ENCODE measurements around the gene U2AF2. TPM values are rescaled to one million over a fixed set of nuclear protein-coding genes. Genes with fewer than 3 reads are reported as not detected.

U2AF2 gene
- total RNA-seq, 1 experiment from 2014 or later = 289 TPM

GRCh38 chr19:55689411-55690108 lies 34.7 kb downstream of the U2AF2 start:
- Mint-ChIP-seq H3K36me3 (ENCODE audit: insufficient read depth, unreplicated experiment) (peaks cover 94% of the 10 kb centered on the region), H3K4me1 (ENCODE audit: low read depth, unreplicated experiment) (peaks cover 39% of the 10 kb centered on the region), H3K4me3 (ENCODE audit: unreplicated experiment) (peak overlapping the region; percentile 57), H3K27ac (ENCODE audit: unreplicated experiment) (peak overlapping the region; percentile 94), H3K27me3 (ENCODE audit: insufficient read depth, unreplicated experiment) (no peaks in the 10 kb centered on the region), H3K9me3 (ENCODE audit: unreplicated experiment) (no peaks in the 10 kb centered on the region)
- ChIA-PET POLR2A (interaction anchor here (1.5 kb wide), 1 partner anchor 35 kb away, joined by 3 read pairs; the partner anchor contains the start of gene U2AF2), CTCF (interaction anchor here (0.5 to 0.6 kb wide), 2 partner anchors 35 to 610 kb away, joined by 3 to 4 read pairs; no protein-coding TSS in a partner anchor)
- no peak for DNase-seq
- intact Hi-C loops (cut with micrococcal nuclease; ENCODE audit: unreplicated experiment) = no loop called here
- peaks cover 16% of the 10 kb centered on the region for H3K36me3 ChIP-seq (ENCODE audit: control insufficient read depth, insufficient read depth, low read length)
- H3K9me3 ChIP-seq = no peaks in the 10 kb centered on the region
- no TSS peak for BruUV-seq (replicated peaks)
- H3K4me3 ChIP-seq (ENCODE audit: low read depth, low read length) = no peak overlapping the region; the same call in 1 of the 2 replicates
- H3K4me1 ChIP-seq = peaks cover 33% of the 10 kb centered on the region
- TF ChIP-seq CTCF (IDR thresholded peaks at IDR 0.05; ENCODE audit: insufficient read depth in 1 of 2, low read depth in 1 of 2, low read length in 1 of 2, severe bottlenecking in 1 of 2, unreplicated experiment in 1 of 2) = no peak
- H3K27me3 ChIP-seq (replicated peaks; ENCODE audit: control insufficient read depth, insufficient read depth, low read length) = no peaks in the 10 kb centered on the region

DNA sequence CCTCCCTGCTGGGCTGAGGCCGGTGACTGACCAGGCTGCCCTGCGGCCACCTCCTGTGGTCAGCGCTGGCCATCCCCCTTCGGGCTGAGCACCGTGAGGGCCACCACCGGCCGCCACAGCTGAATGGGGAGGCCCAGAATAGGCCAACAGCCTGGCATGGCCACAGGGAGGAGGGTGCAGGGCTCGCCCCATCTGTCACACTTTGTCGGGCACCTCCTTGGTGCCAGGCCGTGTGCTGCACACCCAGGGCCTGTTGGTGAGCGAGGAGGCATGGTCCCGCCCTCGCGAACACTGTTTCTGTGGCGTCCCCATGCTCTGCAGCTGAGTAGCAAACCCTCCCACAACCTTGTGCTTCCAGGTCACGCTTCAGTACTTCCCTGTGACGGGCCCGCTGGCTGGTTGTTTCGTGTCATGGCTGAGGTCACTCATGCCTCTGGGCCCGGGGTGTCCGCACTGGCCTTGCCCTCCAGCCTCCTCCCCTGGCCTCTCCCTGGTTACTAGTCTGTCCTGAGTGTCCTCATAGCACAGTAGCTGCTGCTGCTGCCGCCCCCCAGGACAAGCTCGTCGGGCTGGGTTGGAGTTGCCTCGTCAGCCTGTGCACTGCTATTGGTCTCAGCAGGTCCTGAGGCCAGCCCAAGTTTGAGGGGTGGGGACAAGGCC lies 35.4 kb downstream of the U2AF2 start:
- Mint-ChIP-seq H3K4me3 (ENCODE audit: unreplicated experiment) (no peak overlapping the region), H3K9me3 (ENCODE audit: unreplicated experiment) (no peaks in the 10 kb centered on the region), H3K27ac (ENCODE audit: unreplicated experiment) (peak overlapping the region; percentile 94), H3K27me3 (ENCODE audit: insufficient read depth, unreplicated experiment) (no peaks in the 10 kb centered on the region), H3K36me3 (ENCODE audit: insufficient read depth, unreplicated experiment) (peaks cover 97% of the 10 kb centered on the region), H3K4me1 (ENCODE audit: low read depth, unreplicated experiment) (peaks cover 38% of the 10 kb centered on the region)
- intact Hi-C loops (cut with micrococcal nuclease; ENCODE audit: unreplicated experiment) = no loop called here
- H3K36me3 ChIP-seq (ENCODE audit: control insufficient read depth, insufficient read depth, low read length) = peaks cover 12% of the 10 kb centered on the region
- H3K4me3 ChIP-seq (ENCODE audit: low read depth, low read length) = no peak overlapping the region
- no TSS peak for BruUV-seq (replicated peaks)
- ChIA-PET POLR2A (no interaction called here), CTCF (no interaction called here)
- no peaks in the 10 kb centered on the region for H3K9me3 ChIP-seq
- TF ChIP-seq CTCF (IDR thresholded peaks at IDR 0.05; ENCODE audit: insufficient read depth in 1 of 2, low read depth in 1 of 2, low read length in 1 of 2, severe bottlenecking in 1 of 2, unreplicated experiment in 1 of 2) = no peak
- H3K4me1 ChIP-seq = peaks cover 26% of the 10 kb centered on the region
- DNase-seq = no peak
- no peaks in the 10 kb centered on the region for H3K27me3 ChIP-seq (replicated peaks; ENCODE audit: control insufficient read depth, insufficient read depth, low read length)

GRCh38 chr19:55690769-55691545 lies 36.1 kb downstream of the U2AF2 start:
- CTCF ChIA-PET = interaction anchor here (0.7 kb wide), 1 partner anchor 234 kb away, joined by 4 read pairs; no protein-coding TSS in a partner anchor
- Histone ChIP-seq H3K4me3 (ENCODE audit: low read depth, low read length) (no peak overlapping the region), H3K27me3 (replicated peaks; ENCODE audit: control insufficient read depth, insufficient read depth, low read length) (no peaks in the 10 kb centered on the region), H3K4me1 (peaks cover 26% of the 10 kb centered on the region), H3K9me3 (no peaks in the 10 kb centered on the region), H3K36me3 (ENCODE audit: control insufficient read depth, insufficient read depth, low read length) (peaks cover 14% of the 10 kb centered on the region)
- no peaks in the 10 kb centered on the region for H3K9me3 Mint-ChIP-seq (ENCODE audit: unreplicated experiment)
- H3K27me3 Mint-ChIP-seq (ENCODE audit: insufficient read depth, unreplicated experiment) = no peaks in the 10 kb centered on the region
- no peak overlapping the region for H3K4me3 Mint-ChIP-seq (ENCODE audit: unreplicated experiment)
- peak overlapping the region; percentile 32 for H3K27ac Mint-ChIP-seq (ENCODE audit: unreplicated experiment)
- no peak for TF ChIP-seq CTCF (IDR thresholded peaks at IDR 0.05; ENCODE audit: insufficient read depth in 1 of 2, low read depth in 1 of 2, low read length in 1 of 2, severe bottlenecking in 1 of 2, unreplicated experiment in 1 of 2)
- H3K4me1 Mint-ChIP-seq (ENCODE audit: low read depth, unreplicated experiment) = peaks cover 31% of the 10 kb centered on the region
- intact Hi-C loops (cut with micrococcal nuclease; ENCODE audit: unreplicated experiment) = no loop called here
- POLR2A ChIA-PET = no interaction called here
- peaks cover 97% of the 10 kb centered on the region for H3K36me3 Mint-ChIP-seq (ENCODE audit: insufficient read depth, unreplicated experiment)
- no TSS peak for BruUV-seq (replicated peaks)
- peak in 1 of 2 experiments; percentile 32 for DNase-seq
